OCI-LY7 (cell line): ENCODE measurements around the gene RELB.

Experiments used
- EZH2phosphoT487 ChIP-seq: fragments of 200-600 bp; sonication (generic); IDR thresholded peaks from 2 replicates; pipeline ENCODE4 v1.6.1; 2018; ENCODE audit warnings: low read depth, borderline replicate concordance, mild to moderate bottlenecking, mixed run types, antibody characterized with exemption, low read length, moderate library complexity, mixed read lengths
- TF ChIP-seq, protein P1 (sequence below): fragments of 200-600 bp; sonication (generic); conservative IDR thresholded peaks from 2 replicates; pipeline ENCODE4 v1.5.1; 2014; ENCODE audit warnings: mild to moderate bottlenecking, antibody characterized with exemption, low read length, moderate library complexity, mixed read lengths

DNA sequence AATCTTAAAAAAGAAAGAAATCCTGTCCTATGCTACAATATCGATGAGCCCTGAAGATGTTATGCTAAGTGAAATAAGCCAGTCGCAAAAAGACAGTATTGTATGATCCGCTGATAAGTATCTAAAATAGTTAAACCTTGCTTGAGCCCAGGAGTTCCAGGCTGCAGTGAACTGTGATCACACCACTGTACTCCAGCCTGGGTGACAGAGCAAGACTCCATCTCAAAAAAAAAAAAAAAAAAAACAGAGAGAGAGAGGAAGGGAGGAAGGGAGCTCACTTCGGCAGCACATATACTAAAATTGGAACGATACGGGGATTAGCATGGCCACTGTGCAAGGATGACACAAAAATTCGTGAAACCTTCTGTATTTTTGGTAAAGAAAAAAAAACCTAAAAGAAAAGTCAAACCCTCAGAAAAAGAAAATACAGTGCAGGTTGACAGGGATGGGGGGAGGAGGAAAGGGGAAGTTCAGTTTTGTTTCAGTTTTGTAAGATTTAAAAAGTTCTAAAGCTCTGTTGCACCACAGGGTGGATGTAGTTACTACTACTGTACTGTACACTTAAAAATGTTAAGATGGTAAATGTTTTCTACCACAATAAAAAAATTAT is 46.0 kb downstream of the RELB start:
- TF ChIP-seq, protein P1, sequence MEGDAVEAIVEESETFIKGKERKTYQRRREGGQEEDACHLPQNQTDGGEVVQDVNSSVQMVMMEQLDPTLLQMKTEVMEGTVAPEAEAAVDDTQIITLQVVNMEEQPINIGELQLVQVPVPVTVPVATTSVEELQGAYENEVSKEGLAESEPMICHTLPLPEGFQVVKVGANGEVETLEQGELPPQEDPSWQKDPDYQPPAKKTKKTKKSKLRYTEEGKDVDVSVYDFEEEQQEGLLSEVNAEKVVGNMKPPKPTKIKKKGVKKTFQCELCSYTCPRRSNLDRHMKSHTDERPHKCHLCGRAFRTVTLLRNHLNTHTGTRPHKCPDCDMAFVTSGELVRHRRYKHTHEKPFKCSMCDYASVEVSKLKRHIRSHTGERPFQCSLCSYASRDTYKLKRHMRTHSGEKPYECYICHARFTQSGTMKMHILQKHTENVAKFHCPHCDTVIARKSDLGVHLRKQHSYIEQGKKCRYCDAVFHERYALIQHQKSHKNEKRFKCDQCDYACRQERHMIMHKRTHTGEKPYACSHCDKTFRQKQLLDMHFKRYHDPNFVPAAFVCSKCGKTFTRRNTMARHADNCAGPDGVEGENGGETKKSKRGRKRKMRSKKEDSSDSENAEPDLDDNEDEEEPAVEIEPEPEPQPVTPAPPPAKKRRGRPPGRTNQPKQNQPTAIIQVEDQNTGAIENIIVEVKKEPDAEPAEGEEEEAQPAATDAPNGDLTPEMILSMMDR = peak; percentile 49
- no peak for TF ChIP-seq EZH2phosphoT487
